Umbilical cord (tissue), 2 donors: ENCODE data around the gene SAMSN1. TPM values are rescaled to one million over a fixed set of nuclear protein-coding genes. Genes with fewer than 3 reads are reported as not detected.

Experiments
- DNase-seq: peaks from one replicate; pipeline ENCODE4 v3.0.0-alpha.2; 2015; ENCODE audit warnings: low spot score
- total RNA-seq: library from RNA; depleted of rRNA; stranded (reverse); fragments of >200 nt; gene quantifications from one replicate; pipeline ENCODE4 v1.2.3, GENCODE V29; 2014; ENCODE audit warnings: low replicate concordance; ENCODE audit not compliant: insufficient read depth

SAMSN1 gene
- total RNA-seq, result 14.0 TPM

- DNase-seq, result peak; percentile 41
Observed at GRCh38 chr21:14545906-14546480, at the start of gene SAMSN1. TSS of gene SAMSN1 (minus strand) at chr21:14546315. CDS start at chr21:14546261, 54 bp downstream.

GRCh38 chr21:14595449-14595848, 49.3 kb upstream of the SAMSN1 start:
- DNase-seq, result no peak

- DNase-seq, result no peak
Observed at GRCh38 chr21:14594967-14595366, 48.9 kb upstream of the SAMSN1 start.

- DNase-seq, result no peak
Observed at GRCh38 chr21:14593230-14593629, 47.1 kb upstream of the SAMSN1 start.

GRCh38 chr21:14592296-14593000, 46.3 kb upstream of the SAMSN1 start:
- no peak for DNase-seq

GRCh38 chr21:14591882-14592281, 45.8 kb upstream of the SAMSN1 start:
- DNase-seq, result no peak

GRCh38 chr21:14591377-14591776, 45.3 kb upstream of the SAMSN1 start:
- DNase-seq, result no peak

- no peak for DNase-seq
Observed at GRCh38 chr21:14589855-14590563, 43.9 kb upstream of the SAMSN1 start.

GRCh38 chr21:14587266-14587665, 41.2 kb upstream of the SAMSN1 start:
- no peak for DNase-seq

- DNase-seq, result no peak
Observed at GRCh38 chr21:14585122-14585521, 39.0 kb upstream of the SAMSN1 start.

- DNase-seq, result no peak
Observed at GRCh38 chr21:14584357-14585095, 38.4 kb upstream of the SAMSN1 start.

GRCh38 chr21:14583629-14584255, 37.6 kb upstream of the SAMSN1 start:
- DNase-seq, result no peak

GRCh38 chr21:14582934-14583628, 37.0 kb upstream of the SAMSN1 start:
- DNase-seq, result no peak

GRCh38 chr21:14581902-14582457, 35.9 kb upstream of the SAMSN1 start:
- no peak for DNase-seq

GRCh38 chr21:14573244-14573643, 27.1 kb upstream of the SAMSN1 start:
- no peak for DNase-seq

- DNase-seq, result peak; percentile 27
Observed at GRCh38 chr21:14572204-14572780, 26.2 kb upstream of the SAMSN1 start.

GRCh38 chr21:14569868-14570267, 23.8 kb upstream of the SAMSN1 start:
- no peak for DNase-seq

- no peak for DNase-seq
Observed at GRCh38 chr21:14569026-14569621, 23.0 kb upstream of the SAMSN1 start.

GRCh38 chr21:14567331-14568279, 21.5 kb upstream of the SAMSN1 start:
- DNase-seq, result no peak
